ENCODE measurements around the gene DIAPH3.
A peak's percentile ranks its signal among the peaks of the same experiment; 100 is the strongest.

The DIAPH3 gene

GRCh38 chr13:60012488-60012887, 151.2 kb downstream of the DIAPH3 start:
- DNase-seq = no peak

GRCh38 chr13:60009300-60010253, 154.2 kb downstream of the DIAPH3 start:
- no peak for DNase-seq

- DNase-seq = no peak
These were observed 161.8 kb downstream of the DIAPH3 start for GRCh38 chr13:60001889-60002288.

GRCh38 chr13:60000976-60001375, 162.8 kb downstream of the DIAPH3 start:
- no peak for DNase-seq

- peak; percentile 47 for DNase-seq
These were observed 163.6 kb downstream of the DIAPH3 start for GRCh38 chr13:60000081-60000480.

- peak; percentile 59 for DNase-seq
These were observed 165.8 kb downstream of the DIAPH3 start for GRCh38 chr13:59997976-59998375.

- no peak for DNase-seq
These were observed 167.2 kb downstream of the DIAPH3 start for GRCh38 chr13:59996461-59996980.

GRCh38 chr13:59991395-59991794, 172.3 kb downstream of the DIAPH3 start:
- no peak for DNase-seq

- peak; percentile 27 for DNase-seq
These were observed 180.9 kb downstream of the DIAPH3 start for GRCh38 chr13:59982631-59983382.

- no peak for DNase-seq
These were observed 184.1 kb downstream of the DIAPH3 start for GRCh38 chr13:59979589-59979988.

- DNase-seq = no peak
These were observed 184.9 kb downstream of the DIAPH3 start for GRCh38 chr13:59978862-59979261.

GRCh38 chr13:59976856-59977255, 186.9 kb downstream of the DIAPH3 start:
- DNase-seq = no peak

- no peak for DNase-seq
These were observed 187.8 kb downstream of the DIAPH3 start for GRCh38 chr13:59975807-59976435.

GRCh38 chr13:59970847-59971246, 192.9 kb downstream of the DIAPH3 start:
- no peak for DNase-seq

- no peak for DNase-seq
These were observed 199.9 kb downstream of the DIAPH3 start for GRCh38 chr13:59963827-59964226.

- DNase-seq = no peak
These were observed 200.3 kb downstream of the DIAPH3 start for GRCh38 chr13:59963383-59963782.

- no peak for DNase-seq
These were observed 201.4 kb downstream of the DIAPH3 start for GRCh38 chr13:59962343-59962742.

- DNase-seq = no peak
These were observed 203.0 kb downstream of the DIAPH3 start for GRCh38 chr13:59960683-59961082.

- DNase-seq = no peak
These were observed 206.3 kb downstream of the DIAPH3 start for GRCh38 chr13:59957438-59957837.

- no peak for DNase-seq
These were observed 209.1 kb downstream of the DIAPH3 start for GRCh38 chr13:59954601-59955000.

GRCh38 chr13:59951011-59951410, 212.7 kb downstream of the DIAPH3 start:
- no peak for DNase-seq

- DNase-seq = peak; percentile 17
These were observed 213.5 kb downstream of the DIAPH3 start for GRCh38 chr13:59950266-59950665.

- DNase-seq = no peak
These were observed 215.0 kb downstream of the DIAPH3 start for GRCh38 chr13:59948686-59949085.
